Inflammatory macrophage (primary cell): ENCODE results near the gene ADAD2.

Experiments
- DNase-seq, 2 donors: peaks; one replicate each; pipeline ENCODE4 v3.0.0-alpha.2; 2020 to 2022

ADAD2 gene

DNA sequence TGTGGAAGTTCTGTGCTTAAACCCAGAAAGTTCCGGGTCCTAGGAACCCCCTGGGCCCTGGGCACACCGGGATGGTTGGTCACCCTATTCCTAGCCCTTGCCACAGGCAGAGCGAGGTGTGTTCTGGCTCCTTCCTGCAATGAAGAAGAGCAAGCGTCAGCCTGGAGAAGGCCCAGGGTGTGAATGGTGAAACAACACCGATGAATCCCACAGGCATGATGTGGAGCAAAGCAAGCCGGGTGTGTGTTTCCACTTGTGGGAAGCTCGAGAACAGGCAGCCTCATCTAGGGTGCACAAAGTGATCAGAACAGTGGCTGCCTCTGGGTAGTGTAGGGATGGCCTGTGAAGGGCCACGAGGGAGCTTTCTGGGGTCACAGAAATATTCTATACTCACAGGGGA is 35.1 kb downstream of the ADAD2 start:
- DNase-seq, result no peak

GRCh38 chr16:84227548-84227947 is 36.6 kb downstream of the ADAD2 start:
- DNase-seq, result no peak

DNA sequence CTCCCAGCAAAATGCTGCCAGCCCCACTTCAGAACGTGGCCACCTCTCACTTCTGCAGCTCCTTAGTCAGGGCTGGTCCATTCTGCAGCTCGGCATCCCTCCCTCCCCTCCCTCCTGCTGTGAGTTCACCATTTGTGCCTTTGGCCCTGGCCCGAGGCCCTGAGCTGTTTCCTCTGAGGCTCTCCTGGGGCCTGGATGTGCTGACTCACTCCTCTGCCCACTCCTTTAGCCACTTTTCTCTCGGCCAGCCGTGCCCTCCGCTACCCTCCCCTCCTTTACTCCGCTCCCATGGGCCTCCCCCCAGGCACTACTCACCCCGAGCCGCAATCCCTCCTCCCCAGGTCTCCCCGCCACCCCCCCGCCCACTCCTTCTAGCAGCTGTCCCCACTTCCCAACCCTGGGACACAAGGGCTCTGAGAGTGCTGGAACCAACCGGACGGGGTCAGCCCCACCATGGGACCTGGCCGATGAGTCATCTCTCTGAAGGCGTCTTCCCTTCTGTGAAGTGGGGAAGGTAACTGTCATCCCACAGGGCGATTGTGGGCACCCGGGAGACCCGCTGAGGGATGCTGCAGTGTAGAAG is 37.4 kb downstream of the ADAD2 start:
- peak; percentile 46 to 75 for DNase-seq

DNA sequence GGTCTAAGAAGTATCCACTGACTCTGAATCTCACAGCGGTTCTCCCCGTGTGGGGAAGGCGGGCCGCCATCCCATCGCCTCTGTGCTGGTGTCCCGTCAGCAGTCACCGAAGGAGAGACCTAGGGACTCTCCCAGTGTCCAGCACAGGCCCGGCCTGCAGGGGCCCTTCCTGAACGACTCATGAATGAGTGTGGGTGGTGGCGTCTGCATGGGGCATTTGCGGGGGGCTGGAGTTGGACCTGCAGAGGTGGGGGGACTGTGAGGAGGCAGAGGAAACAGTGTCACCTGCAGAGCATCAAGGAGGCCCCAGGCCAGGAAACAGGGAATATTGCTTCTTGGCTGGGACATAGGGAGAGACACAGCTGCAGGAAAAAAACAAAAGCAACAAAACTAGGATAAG is 38.5 kb downstream of the ADAD2 start:
- no peak for DNase-seq

- DNase-seq, result no peak
These were observed 41.1 kb downstream of the ADAD2 start for GRCh38 chr16:84232060-84232459.

GRCh38 chr16:84232969-84233368 is 42.0 kb downstream of the ADAD2 start:
- DNase-seq, result no peak

- no peak for DNase-seq
These were observed 42.8 kb downstream of the ADAD2 start for GRCh38 chr16:84233748-84234147.

- DNase-seq, result no peak
These were observed 43.6 kb downstream of the ADAD2 start for GRCh38 chr16:84234321-84235241.

DNA sequence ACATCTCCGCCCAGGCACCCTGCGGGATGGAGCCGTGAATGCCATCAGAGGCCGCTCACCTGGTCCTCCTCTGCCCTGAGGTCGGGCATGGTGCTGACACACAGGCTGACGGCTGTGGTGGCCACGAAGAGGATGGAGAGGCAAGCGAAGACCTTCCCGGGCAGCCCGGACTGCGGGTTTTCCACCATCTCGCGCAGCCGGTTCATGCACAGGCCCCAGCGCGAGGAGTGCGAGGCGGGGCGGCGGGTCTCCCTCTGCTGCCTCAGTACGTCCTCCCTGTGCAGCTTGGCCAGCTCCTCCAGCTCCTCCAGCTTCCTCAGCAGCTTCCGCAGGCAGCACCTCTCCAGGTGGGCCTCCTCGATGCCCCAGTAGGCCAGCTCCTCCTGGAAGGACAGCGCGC is 45.7 kb downstream of the ADAD2 start:
- DNase-seq, result no peak

GRCh38 chr16:84237994-84238750 is 47.2 kb downstream of the ADAD2 start:
- DNase-seq, result peak in 1 of 2 donors; percentile 32

DNA sequence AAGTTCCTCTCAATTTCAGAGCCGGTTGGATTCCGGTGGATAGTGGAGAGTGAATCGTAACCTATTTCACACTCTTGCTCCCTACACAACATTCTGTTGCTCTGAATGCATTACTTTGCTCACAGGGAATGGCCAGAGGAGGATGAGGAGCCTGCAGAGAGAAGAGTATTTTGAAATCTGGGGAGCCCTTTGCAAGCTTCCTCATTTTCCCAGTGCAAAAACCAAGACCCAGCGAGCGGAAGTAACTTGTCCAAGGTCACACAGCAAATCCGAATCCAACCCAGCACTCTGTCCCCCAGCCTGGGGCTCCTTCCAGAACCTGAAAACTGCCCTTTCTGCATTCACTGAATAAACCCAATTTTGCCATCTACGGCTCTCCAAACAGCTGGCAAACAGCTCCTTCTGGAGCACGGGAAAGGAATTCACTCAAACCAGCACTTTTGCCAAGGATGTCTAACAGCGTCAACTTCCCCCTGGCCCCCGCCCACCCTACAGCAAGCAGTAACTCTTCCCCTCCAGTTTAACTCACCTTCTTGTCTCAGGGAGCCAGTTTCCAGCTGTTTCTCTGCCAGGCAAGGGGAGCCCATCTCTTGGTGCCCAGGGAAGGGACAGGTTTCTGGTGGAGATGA is 48.3 kb downstream of the ADAD2 start:
- DNase-seq, result peak; percentile 57 to 72

DNA sequence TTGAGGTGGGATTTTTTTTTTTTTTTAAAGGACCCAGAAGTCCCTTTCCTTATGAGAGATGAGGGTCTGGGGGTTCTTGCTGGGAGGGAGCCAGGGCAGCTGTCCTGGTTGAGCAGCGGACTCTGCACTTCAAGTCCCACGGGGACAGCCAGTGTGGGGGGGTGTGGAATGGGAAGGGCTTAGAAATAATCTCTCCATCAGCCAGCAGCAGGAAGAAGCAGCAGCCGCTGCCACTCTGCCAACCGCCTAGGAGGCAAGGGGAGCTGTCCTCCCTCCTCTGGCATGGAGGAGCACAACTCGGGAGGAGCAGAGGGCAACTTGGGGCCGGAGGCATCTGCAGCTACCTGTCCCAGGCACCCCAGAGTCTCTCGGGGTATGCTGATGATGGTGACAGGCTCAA is 49.0 kb downstream of the ADAD2 start, which contains the start of gene KCNG4:
Gene KCNG4 (minus strand): TSS at position 104 of the 400 bp plus-strand sequence. CDS start 2,527 bp downstream, outside the sequence.
- no peak for DNase-seq

- DNase-seq, result no peak
These were observed 49.5 kb downstream of the ADAD2 start for GRCh38 chr16:84240455-84240854.

DNA sequence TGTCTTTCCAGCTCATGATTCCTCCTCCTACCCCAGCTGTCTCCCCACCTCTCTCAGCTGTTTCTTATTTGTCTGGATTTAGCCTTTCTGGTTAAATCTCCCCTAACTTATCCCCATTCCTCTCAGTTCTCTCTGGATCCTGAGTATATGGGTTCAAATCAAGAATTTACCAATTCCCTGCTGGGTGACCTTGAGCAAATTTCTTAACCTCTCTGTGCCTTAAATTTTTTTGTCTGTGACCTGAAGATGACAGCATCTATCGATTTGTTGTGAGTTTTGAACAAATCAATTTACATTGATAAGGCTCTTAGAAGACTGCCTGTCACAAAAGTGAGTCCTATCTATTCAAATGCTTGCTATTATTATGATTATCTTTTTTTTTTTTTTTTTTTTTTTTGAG is 50.8 kb downstream of the ADAD2 start:
- no peak for DNase-seq

- no peak for DNase-seq
These were observed 51.9 kb downstream of the ADAD2 start for GRCh38 chr16:84242839-84243238.

DNA sequence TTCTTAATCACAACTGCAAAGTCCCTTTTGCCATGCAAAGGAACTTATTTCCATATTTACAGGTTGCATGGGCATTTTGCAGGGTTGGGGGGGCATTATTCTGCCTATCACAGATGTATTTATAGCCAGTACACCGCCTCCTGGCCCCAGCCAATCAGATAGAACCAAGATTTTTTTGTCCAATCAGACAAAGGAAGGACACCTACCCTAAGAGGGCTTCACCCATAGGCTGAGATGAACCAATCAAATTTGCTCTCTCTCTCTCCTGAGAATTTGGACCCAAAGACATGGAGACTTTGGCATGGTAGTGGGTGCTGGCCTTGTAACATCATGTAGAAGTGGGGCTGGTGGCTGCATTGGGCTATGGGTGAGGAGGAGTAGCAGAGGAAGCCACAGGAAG is 52.8 kb downstream of the ADAD2 start:
- DNase-seq, result no peak

DNA sequence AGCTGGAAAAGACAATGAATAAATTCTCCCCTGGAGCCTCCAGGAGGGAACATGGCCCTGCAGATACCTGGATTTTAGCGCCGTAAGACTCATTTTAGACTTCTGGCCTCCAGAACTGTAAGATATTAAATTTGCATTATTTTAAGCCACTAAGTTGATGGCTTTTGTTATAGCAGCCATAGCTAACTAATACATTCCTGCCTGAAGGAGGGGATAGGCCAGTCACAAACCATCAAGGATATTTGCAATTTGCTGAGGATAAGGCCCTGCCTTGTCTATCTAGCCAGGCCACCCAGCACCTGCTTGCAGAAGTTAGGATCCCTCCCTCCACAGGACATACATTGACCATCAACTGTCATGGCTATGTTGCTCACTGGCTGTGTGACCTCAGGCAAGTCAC is 53.8 kb downstream of the ADAD2 start:
- no peak for DNase-seq

DNA sequence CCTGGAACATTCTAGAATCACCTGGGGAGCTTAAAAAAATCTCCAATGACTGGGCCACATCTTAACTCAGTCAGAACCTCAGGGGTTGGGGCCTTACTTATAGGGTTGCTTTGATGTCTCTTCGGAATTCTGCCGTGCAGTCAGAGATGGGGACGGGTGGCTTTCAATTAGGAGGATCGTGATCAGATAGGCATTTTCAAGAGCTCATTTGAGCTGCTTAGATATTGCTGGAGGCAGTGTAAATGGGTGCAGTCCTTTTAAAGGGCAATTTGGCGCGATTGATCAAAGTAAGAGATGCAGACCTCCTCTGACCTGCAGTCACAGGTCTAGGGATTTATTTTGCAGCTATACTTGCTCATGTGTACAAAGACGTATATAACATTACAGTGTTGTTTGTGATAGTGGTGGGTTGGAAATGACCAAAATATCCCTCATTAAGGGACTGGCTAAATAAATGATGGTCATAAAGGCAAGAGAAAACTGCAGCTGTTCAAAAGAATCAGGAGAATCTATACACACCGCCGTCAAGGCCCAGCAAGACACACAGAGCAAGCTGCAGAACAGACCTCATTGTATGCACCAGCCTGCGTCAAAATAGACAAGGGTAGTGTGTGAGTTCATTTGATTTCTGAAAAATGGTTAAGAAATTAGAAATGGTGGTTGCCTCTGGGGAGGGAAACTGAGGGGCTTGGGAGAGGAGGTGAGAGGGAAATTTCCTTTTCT is 55.2 kb downstream of the ADAD2 start:
- DNase-seq, result no peak

GRCh38 chr16:84246679-84247077 is 55.7 kb downstream of the ADAD2 start:
- DNase-seq, result no peak
